Endothelial cell (in vitro differentiated cells): ENCODE data around the gene PFN3. TPM values are rescaled to one million over a fixed set of nuclear protein-coding genes. Genes with fewer than 3 reads are reported as not detected.

ENCODE experiments used
- DNase-seq: peaks from one replicate; pipeline ENCODE4 v3.0.0; 2021; ENCODE audit warnings: low spot score
- H3K27ac Mint-ChIP-seq: one replicate; pipeline ENCODE4 v1.8.0; 2021; ENCODE audit warnings: mixed read lengths, inconsistent platforms; ENCODE audit not compliant: unreplicated experiment
- H3K27me3 Mint-ChIP-seq: one replicate; pipeline ENCODE4 v1.8.0; 2021; ENCODE audit warnings: mild to moderate bottlenecking, moderate library complexity, mixed read lengths, inconsistent platforms; ENCODE audit not compliant: unreplicated experiment
- H3K36me3 Mint-ChIP-seq: one replicate; pipeline ENCODE4 v1.8.0; 2021; ENCODE audit warnings: mild to moderate bottlenecking, low read depth, mixed read lengths, inconsistent platforms; ENCODE audit not compliant: unreplicated experiment
- H3K4me1 Mint-ChIP-seq: one replicate; pipeline ENCODE4 v1.8.0; 2021; ENCODE audit warnings: mild to moderate bottlenecking, mixed read lengths, inconsistent platforms; ENCODE audit not compliant: unreplicated experiment
- H3K4me3 Mint-ChIP-seq: one replicate; pipeline ENCODE4 v1.8.0; 2021; ENCODE audit warnings: mild to moderate bottlenecking, mixed read lengths, inconsistent platforms; ENCODE audit not compliant: unreplicated experiment
- H3K9me3 Mint-ChIP-seq: one replicate; pipeline ENCODE4 v1.8.0; 2021; ENCODE audit warnings: mixed read lengths, inconsistent platforms; ENCODE audit not compliant: unreplicated experiment
- CTCF ChIP-seq: fragments of 200-600 bp; sonication (generic); IDR thresholded peaks from one replicate; pipeline ENCODE4 v1.5.0; 2021; ENCODE audit warnings: antibody characterized with exemption; ENCODE audit not compliant: unreplicated experiment
- total RNA-seq: library from RNA; stranded (reverse); fragmentation: NEBNext Ultra II Directional; extraction: Animal tissue kit (Norgen Biotek cat#: 25700); gene quantifications from one replicate; pipeline ENCODE4 v1.2.1, GENCODE V29; 2021; ENCODE audit not compliant: unreplicated experiment

PFN3 gene
- total RNA-seq, 1 donor from 2014 or later, result not detected

DNA sequence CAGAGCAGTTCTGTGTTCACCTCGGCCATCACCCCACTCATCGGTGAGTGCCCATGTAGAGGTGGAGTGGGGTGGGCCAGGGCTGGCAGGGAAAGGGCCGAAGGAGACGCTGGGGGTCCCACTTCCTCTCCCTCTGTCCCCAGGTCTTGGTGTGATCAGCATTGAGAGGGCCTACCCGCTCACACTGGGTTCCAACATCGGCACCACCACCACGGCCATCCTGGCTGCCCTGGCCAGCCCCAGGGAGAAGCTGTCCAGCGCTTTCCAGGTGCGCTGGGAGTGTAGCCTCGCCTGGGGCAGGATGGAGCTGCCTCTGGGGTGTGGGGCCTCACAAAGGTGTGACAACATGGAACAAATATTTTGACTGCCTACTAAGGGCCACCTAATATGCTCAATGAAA, 3.7 kb downstream of the PFN3 start:
- Mint-ChIP-seq H3K36me3 (no peaks in the 10 kb centered on the region), H3K27me3 (peaks cover 4% of the 10 kb centered on the region), H3K4me3 (no peak overlapping the region), H3K9me3 (no peaks in the 10 kb centered on the region), H3K27ac (no peak overlapping the region), H3K4me1 (peaks cover 12% of the 10 kb centered on the region)
- no peak for TF ChIP-seq CTCF
- DNase-seq, result no peak

DNA sequence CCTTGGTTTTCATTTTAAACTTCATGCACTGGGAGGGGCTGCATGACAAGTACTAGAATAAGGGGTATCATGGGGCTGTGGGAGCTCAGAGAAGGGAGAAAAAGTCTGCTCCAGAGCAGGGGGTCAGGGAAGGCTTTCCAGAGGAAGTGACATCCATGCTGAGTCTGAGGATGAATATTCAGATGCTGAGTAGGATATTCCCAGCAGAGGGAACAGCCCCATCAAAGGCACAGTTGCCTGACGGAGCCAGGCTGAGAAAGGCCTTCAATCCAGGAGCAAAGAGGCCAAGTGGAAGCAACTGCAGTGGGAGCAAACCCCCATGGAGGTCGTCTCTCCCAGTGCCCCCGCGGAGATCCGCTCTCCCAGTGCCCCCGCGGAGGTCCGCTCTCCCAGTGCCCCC, 4.4 kb downstream of the PFN3 start:
- Mint-ChIP-seq H3K27ac (peak overlapping the region; percentile 57), H3K4me1 (peaks cover 17% of the 10 kb centered on the region), H3K9me3 (no peaks in the 10 kb centered on the region), H3K36me3 (no peaks in the 10 kb centered on the region), H3K27me3 (peaks cover 4% of the 10 kb centered on the region), H3K4me3 (no peak overlapping the region)
- no peak for DNase-seq
- TF ChIP-seq CTCF, result no peak

- peaks cover 36% of the 10 kb centered on the region for H3K4me1 Mint-ChIP-seq
- no peaks in the 10 kb centered on the region for H3K36me3 Mint-ChIP-seq
- H3K27ac Mint-ChIP-seq, result no peak overlapping the region
- peaks cover 11% of the 10 kb centered on the region for H3K27me3 Mint-ChIP-seq
- no peaks in the 10 kb centered on the region for H3K9me3 Mint-ChIP-seq
- TF ChIP-seq CTCF, result no peak
- no peak overlapping the region for H3K4me3 Mint-ChIP-seq
- no peak for DNase-seq
Measured at GRCh38 chr5:177393990-177394389, 6.5 kb downstream of the PFN3 start.

GRCh38 chr5:177393206-177393765, 7.2 kb downstream of the PFN3 start:
- no peaks in the 10 kb centered on the region for H3K36me3 Mint-ChIP-seq
- peaks cover 9% of the 10 kb centered on the region for H3K27me3 Mint-ChIP-seq
- no peak for TF ChIP-seq CTCF
- no peak for DNase-seq
- no peaks in the 10 kb centered on the region for H3K9me3 Mint-ChIP-seq
- peaks cover 42% of the 10 kb centered on the region for H3K4me1 Mint-ChIP-seq
- peak overlapping the region; percentile 25 for H3K27ac Mint-ChIP-seq
- H3K4me3 Mint-ChIP-seq, result no peak overlapping the region

GRCh38 chr5:177392765-177393164, 7.7 kb downstream of the PFN3 start:
- peaks cover 7% of the 10 kb centered on the region for H3K27me3 Mint-ChIP-seq
- H3K36me3 Mint-ChIP-seq, result no peaks in the 10 kb centered on the region
- H3K4me1 Mint-ChIP-seq, result peaks cover 42% of the 10 kb centered on the region
- no peak overlapping the region for H3K27ac Mint-ChIP-seq
- H3K4me3 Mint-ChIP-seq, result no peak overlapping the region
- no peaks in the 10 kb centered on the region for H3K9me3 Mint-ChIP-seq
- TF ChIP-seq CTCF, result no peak
- no peak for DNase-seq
